GM12872 (cell line): ENCODE measurements around the gene FOXP4.

ENCODE experiments used
- TF ChIP-seq, protein P1 (sequence below): IDR thresholded peaks from 3 replicates; pipeline ENCODE4 v1.5.1; 2011; ENCODE audit warnings: low read depth, mild to moderate bottlenecking, low read length, moderate library complexity; ENCODE audit not compliant: insufficient read depth

The FOXP4 gene

GRCh38 chr6:41577356-41578216 is 31.4 kb downstream of the FOXP4 start:
- TF ChIP-seq, protein P1, sequence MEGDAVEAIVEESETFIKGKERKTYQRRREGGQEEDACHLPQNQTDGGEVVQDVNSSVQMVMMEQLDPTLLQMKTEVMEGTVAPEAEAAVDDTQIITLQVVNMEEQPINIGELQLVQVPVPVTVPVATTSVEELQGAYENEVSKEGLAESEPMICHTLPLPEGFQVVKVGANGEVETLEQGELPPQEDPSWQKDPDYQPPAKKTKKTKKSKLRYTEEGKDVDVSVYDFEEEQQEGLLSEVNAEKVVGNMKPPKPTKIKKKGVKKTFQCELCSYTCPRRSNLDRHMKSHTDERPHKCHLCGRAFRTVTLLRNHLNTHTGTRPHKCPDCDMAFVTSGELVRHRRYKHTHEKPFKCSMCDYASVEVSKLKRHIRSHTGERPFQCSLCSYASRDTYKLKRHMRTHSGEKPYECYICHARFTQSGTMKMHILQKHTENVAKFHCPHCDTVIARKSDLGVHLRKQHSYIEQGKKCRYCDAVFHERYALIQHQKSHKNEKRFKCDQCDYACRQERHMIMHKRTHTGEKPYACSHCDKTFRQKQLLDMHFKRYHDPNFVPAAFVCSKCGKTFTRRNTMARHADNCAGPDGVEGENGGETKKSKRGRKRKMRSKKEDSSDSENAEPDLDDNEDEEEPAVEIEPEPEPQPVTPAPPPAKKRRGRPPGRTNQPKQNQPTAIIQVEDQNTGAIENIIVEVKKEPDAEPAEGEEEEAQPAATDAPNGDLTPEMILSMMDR = no peak

- TF ChIP-seq, protein P1 = no peak
Observed at GRCh38 chr6:41578217-41579087, 32.3 kb downstream of the FOXP4 start.

GRCh38 chr6:41579088-41579610 is 33.0 kb downstream of the FOXP4 start:
- TF ChIP-seq, protein P1 = no peak

GRCh38 chr6:41580690-41581089 is 34.5 kb downstream of the FOXP4 start:
- TF ChIP-seq, protein P1 = no peak

DNA sequence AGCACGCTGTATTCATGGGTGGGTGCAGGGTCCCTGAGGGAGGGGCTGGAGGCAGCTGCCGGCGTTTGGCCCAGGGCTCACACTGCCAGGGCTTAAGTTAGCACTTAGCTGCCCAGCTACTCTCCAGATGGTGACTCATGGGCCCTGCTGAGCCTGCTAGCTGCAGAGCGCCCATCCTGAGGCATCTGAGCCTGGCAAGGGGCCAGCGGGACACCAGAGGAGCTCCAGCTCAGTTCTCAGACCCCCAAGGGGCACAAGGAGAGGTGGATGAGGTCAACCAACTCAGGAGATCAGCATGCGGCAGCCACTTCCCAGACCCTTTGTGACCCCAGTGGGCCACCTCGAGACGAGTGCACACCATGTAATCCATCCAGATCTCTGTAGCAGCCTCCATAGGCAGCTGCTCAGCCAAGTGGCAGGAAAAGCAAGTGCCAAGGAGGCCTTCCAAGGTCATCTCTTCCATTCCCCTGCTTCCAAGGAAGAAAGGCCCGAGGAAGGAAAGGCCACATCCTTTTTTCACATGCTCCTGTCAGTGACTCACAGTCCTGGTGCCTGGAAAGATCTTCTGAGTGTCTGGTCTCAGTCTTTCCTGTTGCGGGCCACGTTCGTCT is 35.3 kb downstream of the FOXP4 start:
- TF ChIP-seq, protein P1 = no peak

DNA sequence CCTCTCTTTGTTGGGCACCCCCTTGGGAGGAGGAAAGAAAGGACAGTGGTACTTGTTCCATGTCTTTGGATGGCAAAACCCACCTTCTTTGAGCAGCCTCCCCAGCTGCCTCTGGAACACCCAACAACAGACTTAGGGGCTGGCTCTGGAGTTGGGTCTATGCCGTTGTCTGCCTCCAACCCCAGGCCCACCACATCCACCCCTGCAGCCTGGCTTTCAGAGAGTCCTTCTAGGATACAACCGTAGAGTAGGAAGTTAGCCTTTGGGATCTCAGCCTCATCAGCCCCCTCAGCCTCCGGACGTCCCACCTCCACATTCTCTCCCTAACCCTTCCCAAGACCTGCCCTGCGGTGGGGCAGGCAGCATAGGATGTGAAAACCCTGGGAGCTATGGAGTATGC is 36.4 kb downstream of the FOXP4 start:
- TF ChIP-seq, protein P1 = no peak

DNA sequence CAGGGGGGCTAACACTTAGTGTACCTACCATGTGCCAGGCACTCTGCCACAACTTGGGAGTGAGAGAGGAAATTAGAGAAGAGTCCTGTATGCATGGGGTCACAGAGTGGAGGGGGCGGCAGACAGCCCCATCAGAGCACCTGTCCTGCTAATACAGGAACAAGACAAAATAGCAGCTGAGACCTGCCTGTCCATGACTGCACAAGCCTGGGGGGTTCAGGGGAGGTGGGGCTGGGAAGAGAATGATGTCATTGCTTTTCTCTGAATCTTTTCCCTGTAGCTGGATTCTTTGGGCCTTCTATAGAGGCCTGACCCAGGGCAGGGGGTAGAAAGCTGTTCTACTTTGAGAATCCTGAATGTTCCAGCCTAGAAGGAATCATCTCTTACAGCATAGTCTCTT is 37.4 kb downstream of the FOXP4 start:
- TF ChIP-seq, protein P1 = no peak
